ENCODE measurements around the gene SERPINI1. TPM values are rescaled to one million over a fixed set of nuclear protein-coding genes. Genes with fewer than 3 reads are reported as not detected.

SERPINI1 gene
- total RNA-seq, 2 experiments from 2014 or later, result 0.83 to 1.0 TPM

- peaks cover 30% of the 10 kb centered on the region for H3K4me1 Mint-ChIP-seq (ENCODE audit: low read depth)
- no peak for TF ChIP-seq CTCF (IDR thresholded peaks at IDR 0.05)
- H3K27ac Mint-ChIP-seq, result no peak overlapping the region
- H3K9me3 Mint-ChIP-seq, result no peaks in the 10 kb centered on the region
- ATAC-seq (no peak), DNase-seq (no peak)
- H3K36me3 Mint-ChIP-seq (ENCODE audit: low read depth), result peaks cover 5% of the 10 kb centered on the region
- no peaks in the 10 kb centered on the region for H3K27me3 Mint-ChIP-seq
- intact Hi-C loops (cut with micrococcal nuclease), result no loop called here
- H3K4me3 Mint-ChIP-seq, result no peak overlapping the region
- ChIA-PET CTCF (interaction anchor here (2.5 kb wide), 1 partner anchor 52 kb away, joined by 8 read pairs; no protein-coding TSS in a partner anchor), POLR2A (no interaction called here)
These were observed 1.5 kb downstream of the SERPINI1 start for GRCh38 chr3:167736997-167737396.

- DNase-seq, result no peak
- POLR2A ChIA-PET, result no interaction called here
- no peaks in the 10 kb centered on the region for H3K36me3 Mint-ChIP-seq (ENCODE audit: low read depth)
- no peak overlapping the region for H3K27ac Mint-ChIP-seq
- ATAC-seq, result no peak
- peaks cover 24% of the 10 kb centered on the region for H3K4me1 Mint-ChIP-seq (ENCODE audit: low read depth)
- TF ChIP-seq CTCF (IDR thresholded peaks at IDR 0.05), result no peak
- CTCF ChIA-PET, result no interaction called here
- H3K4me3 Mint-ChIP-seq, result no peak overlapping the region
- H3K27me3 Mint-ChIP-seq, result no peaks in the 10 kb centered on the region
- intact Hi-C loops (cut with micrococcal nuclease), result no loop called here
- no peaks in the 10 kb centered on the region for H3K9me3 Mint-ChIP-seq
These were observed 2.5 kb downstream of the SERPINI1 start for GRCh38 chr3:167738037-167738436.

GRCh38 chr3:167739190-167739810, 3.8 kb downstream of the SERPINI1 start:
- Mint-ChIP-seq H3K27me3 (no peaks in the 10 kb centered on the region), H3K4me3 (no peak overlapping the region), H3K27ac (no peak overlapping the region), H3K9me3 (no peaks in the 10 kb centered on the region), H3K4me1 (ENCODE audit: low read depth) (peaks cover 29% of the 10 kb centered on the region), H3K36me3 (ENCODE audit: low read depth) (no peaks in the 10 kb centered on the region)
- ChIA-PET CTCF (interaction anchor here (2.8 kb wide), 1 partner anchor 10 kb away, joined by 16 read pairs; no protein-coding TSS in a partner anchor), POLR2A (interaction anchor here (1.1 kb wide), 1 partner anchor 11 kb away, joined by 3 read pairs; no protein-coding TSS in a partner anchor)
- intact Hi-C loops (cut with micrococcal nuclease), result no loop called here
- DNase-seq (no peak), ATAC-seq (no peak)
- TF ChIP-seq CTCF (IDR thresholded peaks at IDR 0.05), result no peak

GRCh38 chr3:167740961-167741587, 5.6 kb downstream of the SERPINI1 start:
- no peaks in the 10 kb centered on the region for H3K9me3 Mint-ChIP-seq

More at GRCh38 chr3:167740961-167741587, 5.6 kb downstream of the SERPINI1 start:
- Mint-ChIP-seq H3K4me3 (no peak overlapping the region), H3K36me3 (ENCODE audit: low read depth) (no peaks in the 10 kb centered on the region), H3K27me3 (no peaks in the 10 kb centered on the region), H3K4me1 (ENCODE audit: low read depth) (peaks cover 29% of the 10 kb centered on the region), H3K27ac (no peak overlapping the region)
- POLR2A ChIA-PET, result no interaction called here
- CTCF ChIA-PET, result interaction anchor here (0.8 to 2.8 kb wide), 14 partner anchors 9 to 362 kb away, joined by 3 to 16 read pairs (median 4); no protein-coding TSS in a partner anchor
- DNase-seq, result peak; percentile 67
- ATAC-seq, result peak; percentile 98
- TF ChIP-seq CTCF (IDR thresholded peaks at IDR 0.05), result peak; percentile 27
- intact Hi-C loops (cut with micrococcal nuclease), result no loop called here

Measured in activated CD8-positive, alpha-beta T cell treated with anti-CD3 and anti-CD28 coated beads for 36 hours (primary cell).